ENCODE results near the gene STK31.

DNA sequence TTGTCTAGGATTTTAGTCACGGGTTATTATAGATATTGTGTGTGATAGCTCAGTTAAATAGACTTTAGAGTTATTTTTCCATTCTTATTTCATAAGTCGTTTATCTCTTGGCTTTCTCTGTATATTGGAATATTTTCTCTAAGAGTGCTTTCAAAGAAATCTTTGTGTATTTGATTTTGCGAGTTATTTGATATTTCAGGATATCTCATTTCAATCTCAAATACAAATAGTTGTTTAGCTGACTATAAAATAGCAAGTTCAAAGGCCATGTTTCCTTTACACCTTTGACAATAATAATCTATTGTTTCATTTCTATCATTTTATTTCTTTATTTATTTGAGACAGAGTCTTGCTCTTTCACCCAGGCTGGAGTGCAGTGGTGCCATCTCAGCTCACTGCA lies 55.9 kb downstream of the STK31 start:
- TF ChIP-seq CTCF (IDR thresholded peaks at IDR 0.05; ENCODE audit: low read depth, low read length) (no peak), POLR2A (IDR thresholded peaks at IDR 0.05; ENCODE audit: extremely low read depth, insufficient read length) (no peak), MYC (IDR thresholded peaks at IDR 0.05; ENCODE audit: low read depth, low read length) (no peak)
- TF ChIP-seq, protein P1, sequence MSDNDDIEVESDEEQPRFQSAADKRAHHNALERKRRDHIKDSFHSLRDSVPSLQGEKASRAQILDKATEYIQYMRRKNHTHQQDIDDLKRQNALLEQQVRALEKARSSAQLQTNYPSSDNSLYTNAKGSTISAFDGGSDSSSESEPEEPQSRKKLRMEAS (IDR thresholded peaks at IDR 0.05; ENCODE audit: low read depth, low read length) = no peak
